ENCODE measurements around the gene RPAP2. TPM values are rescaled to one million over a fixed set of nuclear protein-coding genes. Genes with fewer than 3 reads are reported as not detected.
A peak's percentile ranks its signal among the peaks of the same experiment; 100 is the strongest.

RPAP2 gene
- total and polyA plus RNA-seq, 2 donors (not counting 1 experiment from before 2014, with no cell fraction given), result 5.6 to 13.3 TPM

DNA sequence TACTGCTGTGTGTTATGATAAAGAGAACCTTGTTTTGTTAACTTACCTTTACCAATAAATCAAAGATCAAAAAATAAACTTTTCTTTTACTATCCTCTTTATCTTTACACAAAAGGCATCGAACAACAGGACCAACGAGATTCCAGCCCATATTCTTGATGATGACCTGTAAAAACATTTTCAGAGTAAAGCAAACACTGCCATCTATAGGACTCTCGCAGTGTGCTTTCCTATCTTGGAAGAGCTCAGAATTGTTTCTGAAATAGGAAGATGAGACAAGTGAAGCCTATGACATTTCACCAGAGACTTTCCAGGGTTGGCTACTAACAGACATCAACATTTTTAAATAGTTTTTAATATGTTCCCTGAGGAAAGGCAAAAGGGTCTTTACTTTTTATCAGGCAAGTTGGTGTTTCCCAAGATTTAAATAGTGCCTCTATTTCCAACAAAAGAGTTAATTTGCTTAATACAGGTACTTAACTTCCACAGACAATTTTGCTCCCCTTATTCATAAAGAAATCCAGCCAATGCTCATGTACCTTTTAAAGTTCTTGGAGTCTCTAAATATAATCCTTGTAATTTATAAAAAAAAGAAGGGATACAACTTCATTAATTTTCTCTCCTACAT lies 7.4 kb upstream of the RPAP2 start:
- H3K9ac ChIP-seq (ENCODE audit: insufficient read depth, low read length), result no peak overlapping the region
- H3K27me3 ChIP-seq (ENCODE audit: control insufficient read depth, insufficient read depth, low read length), result no peaks in the 10 kb centered on the region
- peak; percentile 50 to 82 for DNase-seq (ENCODE audit: low read depth in 2 of 2)
- no peak overlapping the region for H2AFZ ChIP-seq (ENCODE audit: low read length)
- H3K4me2 ChIP-seq (ENCODE audit: extremely low read depth, insufficient read depth, low read length), result no peak overlapping the region
- H3K9me3 ChIP-seq (ENCODE audit: control insufficient read depth, insufficient read depth, low read depth, low read length), result no peaks in the 10 kb centered on the region
- no peaks in the 10 kb centered on the region for H4K20me1 ChIP-seq (ENCODE audit: control insufficient read depth, extremely low read depth, insufficient read depth, low read length)
- no peaks in the 10 kb centered on the region for H3K4me1 ChIP-seq (ENCODE audit: control insufficient read depth, extremely low read depth, insufficient read depth, low read length)
- TF ChIP-seq, protein P1, sequence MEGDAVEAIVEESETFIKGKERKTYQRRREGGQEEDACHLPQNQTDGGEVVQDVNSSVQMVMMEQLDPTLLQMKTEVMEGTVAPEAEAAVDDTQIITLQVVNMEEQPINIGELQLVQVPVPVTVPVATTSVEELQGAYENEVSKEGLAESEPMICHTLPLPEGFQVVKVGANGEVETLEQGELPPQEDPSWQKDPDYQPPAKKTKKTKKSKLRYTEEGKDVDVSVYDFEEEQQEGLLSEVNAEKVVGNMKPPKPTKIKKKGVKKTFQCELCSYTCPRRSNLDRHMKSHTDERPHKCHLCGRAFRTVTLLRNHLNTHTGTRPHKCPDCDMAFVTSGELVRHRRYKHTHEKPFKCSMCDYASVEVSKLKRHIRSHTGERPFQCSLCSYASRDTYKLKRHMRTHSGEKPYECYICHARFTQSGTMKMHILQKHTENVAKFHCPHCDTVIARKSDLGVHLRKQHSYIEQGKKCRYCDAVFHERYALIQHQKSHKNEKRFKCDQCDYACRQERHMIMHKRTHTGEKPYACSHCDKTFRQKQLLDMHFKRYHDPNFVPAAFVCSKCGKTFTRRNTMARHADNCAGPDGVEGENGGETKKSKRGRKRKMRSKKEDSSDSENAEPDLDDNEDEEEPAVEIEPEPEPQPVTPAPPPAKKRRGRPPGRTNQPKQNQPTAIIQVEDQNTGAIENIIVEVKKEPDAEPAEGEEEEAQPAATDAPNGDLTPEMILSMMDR (conservative IDR thresholded peaks at IDR 0.05 in 1 of 2, IDR thresholded peaks at IDR 0.05 in 1 of 2; ENCODE audit: low read depth in 1 of 2, low read length in 2 of 2), result peak; percentile 75 to 85
- TF ChIP-seq EZH2 (IDR thresholded peaks at IDR 0.05; ENCODE audit: low read length, missing control alignments), result no peak
- no peak overlapping the region for H3K4me3 ChIP-seq (replicated peaks in 1 of 4; ENCODE audit: control extremely low read depth in 1 of 4, insufficient read depth in 1 of 4, low read depth in 3 of 4, low read length in 4 of 4)
- peaks cover 4% of the 10 kb centered on the region for H3K36me3 ChIP-seq (ENCODE audit: control insufficient read depth, insufficient read depth, low read length)
- no peak overlapping the region for H3K27ac ChIP-seq (ENCODE audit: insufficient read depth, low read length)
- H3K79me2 ChIP-seq (ENCODE audit: control insufficient read depth, insufficient read depth, low read length), result no peaks in the 10 kb centered on the region

- Histone ChIP-seq H3K27ac (ENCODE audit: insufficient read depth, low read length) (peak overlapping the region; percentile 94), H3K36me3 (ENCODE audit: control insufficient read depth, insufficient read depth, low read length) (peaks cover 4% of the 10 kb centered on the region), H3K4me1 (ENCODE audit: control insufficient read depth, extremely low read depth, insufficient read depth, low read length) (no peaks in the 10 kb centered on the region), H3K79me2 (ENCODE audit: control insufficient read depth, insufficient read depth, low read length) (peaks cover 9% of the 10 kb centered on the region), H3K27me3 (ENCODE audit: control insufficient read depth, insufficient read depth, low read length) (no peaks in the 10 kb centered on the region), H3K9me3 (ENCODE audit: control insufficient read depth, insufficient read depth, low read depth, low read length) (no peaks in the 10 kb centered on the region), H3K4me3 (replicated peaks in 1 of 4; ENCODE audit: control extremely low read depth in 1 of 4, insufficient read depth in 1 of 4, low read depth in 3 of 4, low read length in 4 of 4) (peak overlapping the region; percentile 85 to 98 (median 95)), H4K20me1 (ENCODE audit: control insufficient read depth, extremely low read depth, insufficient read depth, low read length) (no peaks in the 10 kb centered on the region), H3K9ac (ENCODE audit: insufficient read depth, low read length) (peak overlapping the region; percentile 86), H3K4me2 (ENCODE audit: extremely low read depth, insufficient read depth, low read length) (peak overlapping the region; percentile 90), H2AFZ (ENCODE audit: low read length) (peak overlapping the region; percentile 99)
- DNase-seq (ENCODE audit: low read depth in 2 of 2), result no peak
- TF ChIP-seq, protein P1 (conservative IDR thresholded peaks at IDR 0.05 in 1 of 2, IDR thresholded peaks at IDR 0.05 in 1 of 2; ENCODE audit: low read depth in 1 of 2, low read length in 2 of 2), result peak in 1 of 2 donors; percentile 12
- no peak for TF ChIP-seq EZH2 (IDR thresholded peaks at IDR 0.05; ENCODE audit: low read length, missing control alignments)
Observed at GRCh38 chr1:92298213-92298572, 666 bp upstream of the RPAP2 start.

GRCh38 chr1:92299477-92300150 lies 755 bp downstream of the RPAP2 start:
- DNase-seq (ENCODE audit: low read depth in 2 of 2), result peak in 1 of 2 donors; percentile 21

More at GRCh38 chr1:92299477-92300150, 755 bp downstream of the RPAP2 start:
- Histone ChIP-seq H3K27me3 (ENCODE audit: control insufficient read depth, insufficient read depth, low read length) (no peaks in the 10 kb centered on the region), H3K4me2 (ENCODE audit: extremely low read depth, insufficient read depth, low read length) (peak overlapping the region; percentile 94), H3K79me2 (ENCODE audit: control insufficient read depth, insufficient read depth, low read length) (peaks cover 9% of the 10 kb centered on the region), H3K36me3 (ENCODE audit: control insufficient read depth, insufficient read depth, low read length) (peaks cover 2% of the 10 kb centered on the region), H3K4me1 (ENCODE audit: control insufficient read depth, extremely low read depth, insufficient read depth, low read length) (no peaks in the 10 kb centered on the region), H2AFZ (ENCODE audit: low read length) (peak overlapping the region; percentile 85), H4K20me1 (ENCODE audit: control insufficient read depth, extremely low read depth, insufficient read depth, low read length) (no peaks in the 10 kb centered on the region), H3K4me3 (replicated peaks in 1 of 4; ENCODE audit: control extremely low read depth in 1 of 4, insufficient read depth in 1 of 4, low read depth in 3 of 4, low read length in 4 of 4) (peak overlapping the region; percentile 85 to 98 (median 95)), H3K9me3 (ENCODE audit: control insufficient read depth, insufficient read depth, low read depth, low read length) (no peaks in the 10 kb centered on the region), H3K27ac (ENCODE audit: insufficient read depth, low read length) (peak overlapping the region; percentile 94), H3K9ac (ENCODE audit: insufficient read depth, low read length) (peak overlapping the region; percentile 86)
- TF ChIP-seq, protein P1 (conservative IDR thresholded peaks at IDR 0.05 in 1 of 2, IDR thresholded peaks at IDR 0.05 in 1 of 2; ENCODE audit: low read depth in 1 of 2, low read length in 2 of 2), result no peak
- no peak for TF ChIP-seq EZH2 (IDR thresholded peaks at IDR 0.05; ENCODE audit: low read length, missing control alignments)
